ENCODE data around the gene GRK4. TPM values are rescaled to one million over a fixed set of nuclear protein-coding genes. Genes with fewer than 3 reads are reported as not detected.

GRK4 gene
- total and polyA plus RNA-seq, 10 of the 15 experiments (the other 5 are each of a cell fraction or from before 2014, with no cell fraction given): 1.1 to 4.0 (median 2.5) TPM

GRCh38 chr4:3054169-3054759, 90.9 kb downstream of the GRK4 start:
- H3K9me3 ChIP-seq (replicated peaks; ENCODE audit: control insufficient read depth, insufficient read depth, low read length): peaks cover 12% of the 10 kb centered on the region
- ChIA-PET SMC1A (ENCODE audit: uncharacterized antibody, unreplicated experiment) (no interaction called here), POLR2A (no interaction called here), CTCF (interaction anchor here (2.0 kb wide), 1 partner anchor 14 kb away, joined by 6 read pairs; no protein-coding TSS in a partner anchor), RAD21 (ENCODE audit: unreplicated experiment) (no interaction called here)
- no peak overlapping the region for H2AFZ ChIP-seq (ENCODE audit: control insufficient read depth, low read depth, low read length)
- H4K20me1 ChIP-seq (ENCODE audit: control insufficient read depth, insufficient read depth): no peaks in the 10 kb centered on the region
- no peak overlapping the region for H3K4me2 ChIP-seq (ENCODE audit: control insufficient read depth, insufficient read depth)
- no peaks in the 10 kb centered on the region for H3K27me3 ChIP-seq (replicated peaks in 1 of 2; ENCODE audit: control insufficient read depth in 2 of 2, insufficient read depth in 2 of 2, low read length in 1 of 2)
- BruUV-seq (replicated peaks): no TSS peak
- in situ Hi-C loops (cut with MboI): no loop called here
- H3K36me3 ChIP-seq (ENCODE audit: control insufficient read depth in 2 of 2, insufficient read depth in 2 of 2, low read length in 1 of 2): no peaks in the 10 kb centered on the region
- no peak overlapping the region for H3K9ac ChIP-seq (ENCODE audit: control insufficient read depth, insufficient read depth, low read length)
- DNase-seq (ENCODE audit: low read depth, low spot score) (no peak), ATAC-seq (no peak), FAIRE-seq (no peak)
- no peak overlapping the region for H3K4me3 ChIP-seq
- no peak overlapping the region for H3K27ac ChIP-seq (ENCODE audit: control insufficient read depth, insufficient read depth)
- TF ChIP-seq HDGF (IDR thresholded peaks at IDR 0.05) (no peak), ZNF24 (IDR thresholded peaks at IDR 0.05) (no peak), RAD51 (IDR thresholded peaks at IDR 0.05) (no peak), MLLT1 (IDR thresholded peaks at IDR 0.05) (no peak), CBX5 (IDR thresholded peaks at IDR 0.05; ENCODE audit: low read depth) (no peak), BACH1 (IDR thresholded peaks at IDR 0.05; ENCODE audit: borderline replicate concordance) (no peak), SUPT20H (IDR thresholded peaks at IDR 0.05; ENCODE audit: borderline replicate concordance, control insufficient read depth, low read depth, low read length) (no peak), CEBPZ (IDR thresholded peaks at IDR 0.05; ENCODE audit: low read depth, low read length) (no peak), ZSCAN29 (IDR thresholded peaks at IDR 0.05) (no peak), TCF12 (IDR thresholded peaks at IDR 0.05; ENCODE audit: low read depth, low read length) (no peak), ETV6 (conservative IDR thresholded peaks at IDR 0.05 in 1 of 2, IDR thresholded peaks at IDR 0.05 in 1 of 2; ENCODE audit: borderline replicate concordance in 1 of 2, low read depth in 1 of 2) (no peak), NBN (IDR thresholded peaks at IDR 0.05) (no peak)
- WGBS (ENCODE audit: insufficient coverage, insufficient replicate concordance, low lambda C conversion rate, missing lambda C conversion rate): 100% methylated on average over 2 of the region's 2 CpGs
- intact Hi-C loops (cut with micrococcal nuclease; ENCODE audit: unreplicated experiment): no loop called here
- H3K4me1 ChIP-seq (ENCODE audit: control insufficient read depth, insufficient read depth, low read length): peaks cover 10% of the 10 kb centered on the region
- no peaks in the 10 kb centered on the region for H3K79me2 ChIP-seq (ENCODE audit: control insufficient read depth, insufficient read depth, low read length)
